ENCODE results near the gene H2BK1.

H2BK1 gene

GRCh38 chr7:151177310-151177709, 33.0 kb downstream of the H2BK1 start:
- H3K9me3 ChIP-seq (ENCODE audit: control insufficient read depth, insufficient read depth, low read length): no peaks in the 10 kb centered on the region
- no peak overlapping the region for H3K4me2 ChIP-seq (ENCODE audit: low read length)
- no peak overlapping the region for H3K4me3 ChIP-seq (ENCODE audit: low read length)
- H3K27ac ChIP-seq (ENCODE audit: low read depth, low read length): no peak overlapping the region
- peaks cover 7% of the 10 kb centered on the region for H3K27me3 ChIP-seq (ENCODE audit: control insufficient read depth, low read length)
- no peaks in the 10 kb centered on the region for H4K20me1 ChIP-seq (ENCODE audit: control insufficient read depth, insufficient read depth, low read depth, low read length)
- no peaks in the 10 kb centered on the region for H3K79me2 ChIP-seq (ENCODE audit: control insufficient read depth, low read length)
- H3K9me2 ChIP-seq (replicated peaks; ENCODE audit: control insufficient read depth, low read length): no peaks in the 10 kb centered on the region
- no peaks in the 10 kb centered on the region for H3K4me1 ChIP-seq (ENCODE audit: control insufficient read depth, low read length)
- H3K36me3 ChIP-seq (ENCODE audit: control insufficient read depth, low read length): no peaks in the 10 kb centered on the region
- no peaks in the 10 kb centered on the region for H3F3A ChIP-seq (ENCODE audit: control insufficient read depth, insufficient read depth)
- TF ChIP-seq, protein P1, sequence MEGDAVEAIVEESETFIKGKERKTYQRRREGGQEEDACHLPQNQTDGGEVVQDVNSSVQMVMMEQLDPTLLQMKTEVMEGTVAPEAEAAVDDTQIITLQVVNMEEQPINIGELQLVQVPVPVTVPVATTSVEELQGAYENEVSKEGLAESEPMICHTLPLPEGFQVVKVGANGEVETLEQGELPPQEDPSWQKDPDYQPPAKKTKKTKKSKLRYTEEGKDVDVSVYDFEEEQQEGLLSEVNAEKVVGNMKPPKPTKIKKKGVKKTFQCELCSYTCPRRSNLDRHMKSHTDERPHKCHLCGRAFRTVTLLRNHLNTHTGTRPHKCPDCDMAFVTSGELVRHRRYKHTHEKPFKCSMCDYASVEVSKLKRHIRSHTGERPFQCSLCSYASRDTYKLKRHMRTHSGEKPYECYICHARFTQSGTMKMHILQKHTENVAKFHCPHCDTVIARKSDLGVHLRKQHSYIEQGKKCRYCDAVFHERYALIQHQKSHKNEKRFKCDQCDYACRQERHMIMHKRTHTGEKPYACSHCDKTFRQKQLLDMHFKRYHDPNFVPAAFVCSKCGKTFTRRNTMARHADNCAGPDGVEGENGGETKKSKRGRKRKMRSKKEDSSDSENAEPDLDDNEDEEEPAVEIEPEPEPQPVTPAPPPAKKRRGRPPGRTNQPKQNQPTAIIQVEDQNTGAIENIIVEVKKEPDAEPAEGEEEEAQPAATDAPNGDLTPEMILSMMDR (IDR thresholded peaks at IDR 0.05; ENCODE audit: low read depth, low read length, poor library complexity, severe bottlenecking): no peak
- TF ChIP-seq EZH2phosphoT487 (IDR thresholded peaks at IDR 0.05; ENCODE audit: borderline replicate concordance, low read length): no peak

GRCh38 chr7:151176401-151176800, 33.9 kb downstream of the H2BK1 start:
- H3K27me3 ChIP-seq (ENCODE audit: control insufficient read depth, low read length): peaks cover 10% of the 10 kb centered on the region
- H3K9me3 ChIP-seq (ENCODE audit: control insufficient read depth, insufficient read depth, low read length): no peaks in the 10 kb centered on the region
- no peaks in the 10 kb centered on the region for H3K36me3 ChIP-seq (ENCODE audit: control insufficient read depth, low read length)
- H3K9me2 ChIP-seq (replicated peaks; ENCODE audit: control insufficient read depth, low read length): no peaks in the 10 kb centered on the region
- H3K27ac ChIP-seq (ENCODE audit: low read depth, low read length): no peak overlapping the region
- no peak overlapping the region for H3K4me3 ChIP-seq (ENCODE audit: low read length)
- no peaks in the 10 kb centered on the region for H3K4me1 ChIP-seq (ENCODE audit: control insufficient read depth, low read length)
- H4K20me1 ChIP-seq (ENCODE audit: control insufficient read depth, insufficient read depth, low read depth, low read length): no peaks in the 10 kb centered on the region
- no peaks in the 10 kb centered on the region for H3F3A ChIP-seq (ENCODE audit: control insufficient read depth, insufficient read depth)
- H3K79me2 ChIP-seq (ENCODE audit: control insufficient read depth, low read length): no peaks in the 10 kb centered on the region
- no peak overlapping the region for H3K4me2 ChIP-seq (ENCODE audit: low read length)
- no peak for TF ChIP-seq EZH2phosphoT487 (IDR thresholded peaks at IDR 0.05; ENCODE audit: borderline replicate concordance, low read length)
- TF ChIP-seq, protein P1 (IDR thresholded peaks at IDR 0.05; ENCODE audit: low read depth, low read length, poor library complexity, severe bottlenecking): no peak

GRCh38 chr7:151175793-151176311, 34.4 kb downstream of the H2BK1 start:
- Histone ChIP-seq H3K36me3 (ENCODE audit: control insufficient read depth, low read length) (no peaks in the 10 kb centered on the region), H3K27ac (ENCODE audit: low read depth, low read length) (no peak overlapping the region), H3K4me3 (ENCODE audit: low read length) (no peak overlapping the region), H3K9me2 (replicated peaks; ENCODE audit: control insufficient read depth, low read length) (no peaks in the 10 kb centered on the region), H3K79me2 (ENCODE audit: control insufficient read depth, low read length) (no peaks in the 10 kb centered on the region), H3K9me3 (ENCODE audit: control insufficient read depth, insufficient read depth, low read length) (no peaks in the 10 kb centered on the region), H3K4me1 (ENCODE audit: control insufficient read depth, low read length) (no peaks in the 10 kb centered on the region), H4K20me1 (ENCODE audit: control insufficient read depth, insufficient read depth, low read depth, low read length) (no peaks in the 10 kb centered on the region), H3K27me3 (ENCODE audit: control insufficient read depth, low read length) (peaks cover 10% of the 10 kb centered on the region), H3F3A (ENCODE audit: control insufficient read depth, insufficient read depth) (no peaks in the 10 kb centered on the region), H3K4me2 (ENCODE audit: low read length) (no peak overlapping the region)
- no peak for TF ChIP-seq EZH2phosphoT487 (IDR thresholded peaks at IDR 0.05; ENCODE audit: borderline replicate concordance, low read length)
- TF ChIP-seq, protein P1 (IDR thresholded peaks at IDR 0.05; ENCODE audit: low read depth, low read length, poor library complexity, severe bottlenecking): peak; percentile 18

Measured in DOHH2 (cell line).